ENCODE measurements around the gene BTBD9. TPM values are rescaled to one million over a fixed set of nuclear protein-coding genes. Genes with fewer than 3 reads are reported as not detected.

Gene BTBD9
- total RNA-seq, 1 donor from 2014 or later: 47.9 TPM

GRCh38 chr6:38413102-38413800 lies 226.5 kb downstream of the BTBD9 start:
- TF ChIP-seq CTCF (IDR thresholded peaks at IDR 0.05): no peak
- no peak for ATAC-seq
- Histone ChIP-seq H3K4me1 (no peaks in the 10 kb centered on the region), H3K4me3 (no peak overlapping the region), H3K27ac (no peak overlapping the region), H3K9me3 (no peaks in the 10 kb centered on the region), H3K27me3 (no peaks in the 10 kb centered on the region), H3K36me3 (no peaks in the 10 kb centered on the region)
- DNase-seq: no peak
- intact Hi-C loops (cut with DNase I): no loop called here

GRCh38 chr6:38407192-38407591 lies 232.5 kb downstream of the BTBD9 start:
- Histone ChIP-seq H3K9me3 (no peaks in the 10 kb centered on the region), H3K27me3 (no peaks in the 10 kb centered on the region), H3K36me3 (no peaks in the 10 kb centered on the region), H3K4me1 (peaks cover 18% of the 10 kb centered on the region), H3K4me3 (no peak overlapping the region), H3K27ac (no peak overlapping the region)
- no peak for ATAC-seq
- no peak for TF ChIP-seq CTCF (IDR thresholded peaks at IDR 0.05)
- DNase-seq: no peak
- intact Hi-C loops (cut with DNase I): no loop called here

GRCh38 chr6:38406096-38406495 lies 233.6 kb downstream of the BTBD9 start:
- H3K9me3 ChIP-seq: no peaks in the 10 kb centered on the region
- H3K4me1 ChIP-seq: peaks cover 18% of the 10 kb centered on the region

GRCh38 chr6:38404900-38405556 lies 234.7 kb downstream of the BTBD9 start:
- Histone ChIP-seq H3K27ac (no peak overlapping the region), H3K27me3 (no peaks in the 10 kb centered on the region), H3K4me3 (no peak overlapping the region), H3K9me3 (no peaks in the 10 kb centered on the region), H3K36me3 (no peaks in the 10 kb centered on the region), H3K4me1 (peaks cover 18% of the 10 kb centered on the region)
- no peak for TF ChIP-seq CTCF (IDR thresholded peaks at IDR 0.05)
- DNase-seq: no peak
- intact Hi-C loops (cut with DNase I): no loop called here
- no peak for ATAC-seq

More at GRCh38 chr6:38406096-38406495, 233.6 kb downstream of the BTBD9 start:
- intact Hi-C loops (cut with DNase I): no loop called here
- DNase-seq (no peak), ATAC-seq (no peak)
- H3K27ac ChIP-seq: no peak overlapping the region
- no peaks in the 10 kb centered on the region for H3K36me3 ChIP-seq
- TF ChIP-seq CTCF (IDR thresholded peaks at IDR 0.05): no peak
- H3K27me3 ChIP-seq: no peaks in the 10 kb centered on the region
- no peak overlapping the region for H3K4me3 ChIP-seq

GRCh38 chr6:38404355-38404754 lies 235.4 kb downstream of the BTBD9 start:
- DNase-seq (no peak), ATAC-seq (no peak)
- intact Hi-C loops (cut with DNase I): no loop called here
- Histone ChIP-seq H3K9me3 (no peaks in the 10 kb centered on the region), H3K4me1 (peaks cover 18% of the 10 kb centered on the region), H3K36me3 (no peaks in the 10 kb centered on the region), H3K27me3 (no peaks in the 10 kb centered on the region), H3K27ac (no peak overlapping the region), H3K4me3 (no peak overlapping the region)
- TF ChIP-seq CTCF (IDR thresholded peaks at IDR 0.05): no peak

All from upper lobe of right lung (tissue), 1 donor.